ENCODE results near the gene FBP1.
A peak's percentile ranks its signal among the peaks of the same experiment; 100 is the strongest.
"Not testable (repeated sequence)": the region's sequence is repeated elsewhere in the genome, so short reads cannot be mapped to it uniquely, and the experiment has no call there.

FBP1 gene

GRCh38 chr9:94568250-94568889, 70.9 kb downstream of the FBP1 start:
- DNase-seq: no peak

DNA sequence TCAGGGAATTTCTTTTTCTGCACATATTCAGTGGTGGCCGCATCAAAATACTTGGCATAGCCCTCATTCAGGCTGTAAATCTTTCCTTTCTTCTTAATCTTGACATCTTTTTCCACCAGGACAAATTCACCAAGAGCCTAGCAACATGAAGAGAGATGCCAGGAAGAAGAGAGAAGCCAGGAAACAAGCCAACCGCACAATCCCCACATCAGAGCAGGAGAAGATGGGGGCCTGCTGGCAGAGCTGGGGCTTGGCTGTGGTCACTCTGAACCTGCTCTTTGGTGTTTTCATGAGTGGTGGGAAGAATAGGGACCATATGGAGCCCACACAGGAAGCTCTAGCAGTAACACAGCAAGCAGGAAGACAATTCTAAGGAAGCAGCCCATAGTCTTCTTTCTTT, 72.0 kb downstream of the FBP1 start:
- DNase-seq: no peak

DNA sequence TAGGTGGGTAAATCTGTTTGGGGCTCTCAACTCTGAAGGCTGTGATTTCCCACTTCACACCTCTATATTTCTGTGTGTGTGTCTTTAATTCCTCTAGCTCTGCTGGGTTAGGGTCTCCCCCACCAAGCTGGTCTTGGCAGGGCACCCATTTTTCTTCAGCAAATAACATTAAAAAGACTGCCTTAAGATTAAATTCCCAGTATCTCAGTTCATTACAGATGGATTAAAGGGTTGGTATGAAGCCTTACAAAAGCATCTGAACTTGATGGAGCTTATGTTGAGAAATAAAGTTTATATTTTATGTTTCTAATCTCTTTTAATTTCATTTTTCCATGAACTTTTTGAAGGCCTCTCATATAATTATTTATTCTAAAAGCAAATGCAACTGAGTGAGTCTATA, 72.8 kb downstream of the FBP1 start:
- DNase-seq: no peak

DNA sequence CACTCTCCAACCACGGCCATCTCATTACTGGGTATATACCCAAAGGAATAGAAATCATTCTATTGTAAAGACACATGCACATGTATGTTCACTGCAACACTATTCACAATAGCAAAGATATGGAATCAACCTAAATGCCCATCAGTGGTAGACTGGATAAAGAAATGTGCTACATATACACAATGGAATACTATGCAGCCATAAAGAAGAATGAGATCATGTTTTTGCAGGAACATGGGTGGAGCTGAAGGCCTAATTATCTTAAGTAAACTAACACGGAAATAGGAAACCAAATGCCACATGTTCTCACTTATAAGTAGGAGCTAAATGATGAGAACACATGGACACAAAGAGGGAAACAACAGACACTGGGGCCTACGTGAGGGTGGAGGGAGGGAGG, 75.0 kb downstream of the FBP1 start:
- DNase-seq: not testable (repeated sequence)

GRCh38 chr9:94563548-94563947, 75.8 kb downstream of the FBP1 start:
- DNase-seq: no peak

DNA sequence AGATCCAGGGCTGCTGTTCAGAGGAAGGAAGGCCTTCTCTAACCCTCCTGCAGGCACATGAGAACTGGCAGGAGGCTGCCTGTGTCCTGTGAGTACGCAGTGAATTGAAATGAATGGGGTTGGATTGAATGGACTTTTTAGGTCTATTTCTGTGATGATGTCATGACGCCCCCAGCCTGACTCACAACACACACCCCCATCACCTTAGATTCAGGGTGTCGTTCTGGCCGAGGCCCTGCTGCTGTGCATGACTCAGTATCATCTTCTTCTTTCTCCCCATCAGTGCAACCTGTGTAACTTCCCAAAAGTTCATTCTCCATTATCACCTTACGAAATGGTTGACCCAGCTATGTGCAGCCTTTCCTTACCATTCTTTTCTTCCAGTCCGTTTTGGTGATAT, 79.1 kb downstream of the FBP1 start:
- DNase-seq: no peak

GRCh38 chr9:94557376-94557775, 81.9 kb downstream of the FBP1 start:
- no peak for DNase-seq

DNA sequence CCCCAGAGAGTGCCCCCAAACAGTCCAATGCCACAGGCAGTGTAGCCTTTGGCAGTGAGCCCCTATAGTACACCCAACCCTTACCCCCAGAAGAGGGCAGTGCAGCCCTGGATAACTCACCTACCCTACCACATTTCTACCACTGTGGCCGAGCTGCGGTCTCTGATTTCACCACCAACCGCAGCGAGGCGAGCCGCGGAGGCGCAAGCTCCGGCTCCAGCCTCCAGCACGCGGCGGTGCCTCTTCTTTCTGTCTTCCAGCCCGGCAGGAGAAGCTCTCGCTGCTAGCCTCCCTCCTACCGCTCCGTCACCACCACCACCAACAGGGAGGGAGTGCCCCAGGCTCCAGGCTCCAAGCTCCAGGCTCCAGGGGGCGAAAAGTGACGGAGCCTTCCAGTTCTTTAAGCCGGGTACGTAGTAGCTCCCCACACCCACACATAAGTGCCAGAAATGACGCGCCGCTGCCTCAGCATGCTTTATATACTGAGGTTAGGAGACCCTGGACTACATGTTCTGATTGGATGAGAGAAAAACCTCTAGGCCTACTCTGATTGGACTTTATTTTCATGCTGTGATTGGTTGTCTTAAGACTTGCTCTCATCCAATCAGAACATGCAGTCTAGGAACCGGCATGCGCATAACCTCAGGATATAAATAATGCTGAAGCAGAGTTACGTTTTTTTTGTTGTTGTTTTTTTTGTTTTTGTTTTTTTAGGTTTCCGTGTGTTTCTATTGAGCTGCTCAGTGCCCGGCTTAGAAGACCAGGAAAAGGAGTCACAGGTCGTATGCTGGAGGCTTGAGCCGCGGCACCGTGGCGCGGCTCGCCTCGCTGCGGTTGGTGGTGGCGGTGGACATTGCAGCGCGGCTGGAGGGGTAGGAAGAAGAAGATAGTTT, 84.6 kb downstream of the FBP1 start, which contains the start of gene PCAT7:
TSS of gene PCAT7 (plus strand) at position 645 of the 893 bp plus-strand sequence.
- DNase-seq: peak; percentile 23

GRCh38 chr9:94554078-94554438, 85.3 kb downstream of the FBP1 start:
- no peak for DNase-seq

Measured in CD4-positive, alpha-beta T cell treated with Interleukin-17A for 1 hour (primary cell).